ENCODE measurements around the gene EDARADD.
"Not testable (repeated sequence)": the region's sequence is repeated elsewhere in the genome, so short reads cannot be mapped to it uniquely, and the experiment has no call there.

EDARADD gene

DNA sequence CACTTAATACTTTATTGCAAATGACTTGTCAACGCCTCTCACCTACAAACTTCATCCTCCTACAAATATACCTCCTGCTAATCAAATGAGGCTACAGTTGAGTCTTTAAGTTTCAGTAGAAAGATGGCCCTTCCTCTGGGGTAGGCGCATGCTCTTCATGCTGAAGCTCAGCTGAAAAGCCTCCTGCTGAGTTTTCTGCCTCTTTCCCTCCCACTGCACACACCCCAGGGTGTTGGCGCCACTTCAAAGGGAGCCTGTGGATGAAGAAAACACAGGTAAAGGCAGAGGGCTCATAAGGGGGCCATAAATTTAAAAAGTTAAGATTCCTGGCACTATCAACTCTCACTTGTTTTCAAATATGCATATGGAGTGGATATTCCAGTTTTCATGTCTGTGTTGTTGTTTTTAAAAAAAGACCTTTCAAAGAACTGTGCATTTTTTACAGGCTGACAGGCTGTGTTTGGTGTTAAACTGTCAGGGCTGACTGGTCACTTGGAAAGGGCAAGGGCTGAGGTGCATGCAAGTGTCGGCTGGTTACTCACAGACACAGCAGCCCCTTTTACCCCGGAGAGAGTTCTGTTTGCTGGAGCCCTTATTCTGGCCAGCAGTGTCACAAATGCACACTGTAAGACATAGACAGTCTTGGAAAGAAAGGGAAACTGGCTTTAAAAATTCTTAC, 86.8 kb downstream of the EDARADD start:
- no peak overlapping the region for H3K4ac ChIP-seq (ENCODE audit: low read depth in 1 of 2, low read length in 2 of 2)
- no peak overlapping the region for H3K14ac ChIP-seq (ENCODE audit: low read length in 2 of 2)
- H3K23ac ChIP-seq (ENCODE audit: low read length in 2 of 2): no peak overlapping the region
- no peak overlapping the region for H3K18ac ChIP-seq (ENCODE audit: low read depth in 1 of 2, low read length in 2 of 2)
- no peaks in the 10 kb centered on the region for H3K9me3 ChIP-seq (ENCODE audit: control insufficient read depth, low read length)
- no peak overlapping the region for H3K4me2 ChIP-seq (ENCODE audit: low read length, poor library complexity, severe bottlenecking)
- H3K9ac ChIP-seq (ENCODE audit: low read length): no peak overlapping the region
- peaks cover 3% of the 10 kb centered on the region for H3K4me1 ChIP-seq (ENCODE audit: control insufficient read depth, insufficient read depth, low read depth, low read length)
- no peak overlapping the region for H4K91ac ChIP-seq (ENCODE audit: low read length)
- no peak overlapping the region for H3K4me3 ChIP-seq (ENCODE audit: insufficient read depth in 1 of 2, low read depth in 1 of 2, low read length in 2 of 2)
- no peak overlapping the region for H3K27ac ChIP-seq (ENCODE audit: low read length, poor library complexity, severe bottlenecking)
- no peak overlapping the region for H2AFZ ChIP-seq (ENCODE audit: low read depth, low read length)
- WGBS: 80% methylated on average over 3 of the region's 5 CpGs
- H4K8ac ChIP-seq (ENCODE audit: low read length): no peak overlapping the region
- H3K36me3 ChIP-seq (ENCODE audit: control insufficient read depth in 1 of 2, insufficient read depth in 2 of 2, low read depth in 1 of 2, low read length in 2 of 2): no peaks in the 10 kb centered on the region
- H3K27me3 ChIP-seq (ENCODE audit: control insufficient read depth in 1 of 2, insufficient read depth in 1 of 2, low read length in 2 of 2): peaks cover 0 to 3% of the 10 kb centered on the region in 2 experiments
- no peaks in the 10 kb centered on the region for H3K79me1 ChIP-seq (replicated peaks; ENCODE audit: low read length, poor library complexity, severe bottlenecking)
- H2BK12ac ChIP-seq (ENCODE audit: low read length in 2 of 2): no peak overlapping the region
- DNase-seq: no peak
- H2BK15ac ChIP-seq (ENCODE audit: low read depth, poor library complexity, severe bottlenecking): no peak overlapping the region
- H2AK5ac ChIP-seq (ENCODE audit: low read length, severe bottlenecking): no peak overlapping the region
- no peak overlapping the region for H2BK120ac ChIP-seq (ENCODE audit: low read depth, low read length)
- no peak overlapping the region for H2BK5ac ChIP-seq (ENCODE audit: low read depth, low read length, poor library complexity, severe bottlenecking)

DNA sequence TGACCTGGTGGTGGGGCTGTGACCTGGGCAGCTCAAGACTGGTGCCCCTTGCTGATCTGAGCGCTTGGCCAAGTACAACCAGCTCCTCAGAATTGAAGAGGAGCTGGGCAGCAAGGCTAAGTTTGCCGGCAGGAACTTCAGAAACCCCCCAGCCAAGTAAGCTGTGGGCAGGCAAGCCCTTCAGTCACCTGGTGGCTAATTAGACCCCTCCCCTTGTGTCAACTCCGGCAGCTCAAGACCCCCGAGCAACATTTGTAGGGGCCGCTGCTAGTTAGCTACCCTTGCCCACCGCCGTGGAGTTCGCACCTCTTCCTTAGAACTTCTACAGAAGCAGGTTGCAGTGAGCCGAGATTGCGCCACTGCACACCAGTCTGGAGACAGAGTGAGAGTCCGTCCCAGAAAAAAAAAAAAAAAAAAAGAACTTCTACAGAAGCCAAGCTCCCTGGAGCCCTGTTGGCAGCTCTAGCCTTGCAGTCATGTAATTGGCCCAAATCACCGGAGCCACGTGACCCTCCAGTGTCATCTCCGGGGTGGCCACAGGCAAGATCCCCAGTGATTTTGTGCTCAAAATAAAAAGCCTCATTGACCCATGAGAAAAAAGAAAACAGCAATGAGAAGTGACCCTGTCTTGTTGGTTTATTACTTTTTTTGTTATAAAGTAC, 90.4 kb downstream of the EDARADD start:
- Histone ChIP-seq H3K14ac (ENCODE audit: low read length in 2 of 2) (no peak overlapping the region), H3K79me1 (replicated peaks; ENCODE audit: low read length, poor library complexity, severe bottlenecking) (no peaks in the 10 kb centered on the region), H2AFZ (ENCODE audit: low read depth, low read length) (no peak overlapping the region), H2AK5ac (ENCODE audit: low read length, severe bottlenecking) (no peak overlapping the region), H3K4me3 (ENCODE audit: insufficient read depth in 1 of 2, low read depth in 1 of 2, low read length in 2 of 2) (no peak overlapping the region), H3K23ac (ENCODE audit: low read length in 2 of 2) (no peak overlapping the region), H2BK120ac (ENCODE audit: low read depth, low read length) (no peak overlapping the region), H2BK12ac (ENCODE audit: low read length in 2 of 2) (no peak overlapping the region), H2BK5ac (ENCODE audit: low read depth, low read length, poor library complexity, severe bottlenecking) (no peak overlapping the region), H3K4me2 (ENCODE audit: low read length, poor library complexity, severe bottlenecking) (no peak overlapping the region), H3K27ac (ENCODE audit: low read length, poor library complexity, severe bottlenecking) (no peak overlapping the region), H3K9me3 (ENCODE audit: control insufficient read depth, low read length) (no peaks in the 10 kb centered on the region), H3K4me1 (ENCODE audit: control insufficient read depth, insufficient read depth, low read depth, low read length) (peaks cover 3% of the 10 kb centered on the region), H4K8ac (ENCODE audit: low read length) (no peak overlapping the region), H3K4ac (ENCODE audit: low read depth in 1 of 2, low read length in 2 of 2) (no peak overlapping the region), H3K9ac (ENCODE audit: low read length) (no peak overlapping the region), H3K36me3 (ENCODE audit: control insufficient read depth in 1 of 2, insufficient read depth in 2 of 2, low read depth in 1 of 2, low read length in 2 of 2) (no peaks in the 10 kb centered on the region), H2BK15ac (ENCODE audit: low read depth, poor library complexity, severe bottlenecking) (no peak overlapping the region), H3K27me3 (ENCODE audit: control insufficient read depth in 1 of 2, insufficient read depth in 1 of 2, low read length in 2 of 2) (peaks cover 0 to 8% of the 10 kb centered on the region in 2 experiments), H3K18ac (ENCODE audit: low read depth in 1 of 2, low read length in 2 of 2) (no peak overlapping the region), H4K91ac (ENCODE audit: low read length) (no peak overlapping the region)
- no peak for DNase-seq
- 93% methylated on average over 14 of the region's 14 CpGs for WGBS

GRCh38 chr1:236486356-236487002, 92.4 kb downstream of the EDARADD start:
- peaks cover 0 to 12% of the 10 kb centered on the region in 2 experiments for H3K27me3 ChIP-seq (ENCODE audit: control insufficient read depth in 1 of 2, insufficient read depth in 1 of 2, low read length in 2 of 2)
- H2BK12ac ChIP-seq (ENCODE audit: low read length in 2 of 2): no peak overlapping the region
- no peak overlapping the region for H3K27ac ChIP-seq (ENCODE audit: low read length, poor library complexity, severe bottlenecking)
- H2AK5ac ChIP-seq (ENCODE audit: low read length, severe bottlenecking): no peak overlapping the region
- H3K4me1 ChIP-seq (ENCODE audit: control insufficient read depth, insufficient read depth, low read depth, low read length): no peaks in the 10 kb centered on the region
- no peak overlapping the region for H2AFZ ChIP-seq (ENCODE audit: low read depth, low read length)
- no peaks in the 10 kb centered on the region for H3K79me1 ChIP-seq (replicated peaks; ENCODE audit: low read length, poor library complexity, severe bottlenecking)
- H3K9ac ChIP-seq (ENCODE audit: low read length): no peak overlapping the region
- no peak overlapping the region for H2BK120ac ChIP-seq (ENCODE audit: low read depth, low read length)
- DNase-seq: no peak
- no peak overlapping the region for H3K18ac ChIP-seq (ENCODE audit: low read depth in 1 of 2, low read length in 2 of 2)
- no peak overlapping the region for H2BK15ac ChIP-seq (ENCODE audit: low read depth, poor library complexity, severe bottlenecking)
- no peak overlapping the region for H4K8ac ChIP-seq (ENCODE audit: low read length)
- no peaks in the 10 kb centered on the region for H3K9me3 ChIP-seq (ENCODE audit: control insufficient read depth, low read length)
- no peak overlapping the region for H3K4me3 ChIP-seq (ENCODE audit: insufficient read depth in 1 of 2, low read depth in 1 of 2, low read length in 2 of 2)
- WGBS: 90% methylated on average over 3 of the region's 4 CpGs
- H2BK5ac ChIP-seq (ENCODE audit: low read depth, low read length, poor library complexity, severe bottlenecking): no peak overlapping the region
- H4K91ac ChIP-seq (ENCODE audit: low read length): no peak overlapping the region
- no peak overlapping the region for H3K14ac ChIP-seq (ENCODE audit: low read length in 2 of 2)
- H3K23ac ChIP-seq (ENCODE audit: low read length in 2 of 2): no peak overlapping the region
- H3K4me2 ChIP-seq (ENCODE audit: low read length, poor library complexity, severe bottlenecking): no peak overlapping the region
- H3K36me3 ChIP-seq (ENCODE audit: control insufficient read depth in 1 of 2, insufficient read depth in 2 of 2, low read depth in 1 of 2, low read length in 2 of 2): no peaks in the 10 kb centered on the region
- H3K4ac ChIP-seq (ENCODE audit: low read depth in 1 of 2, low read length in 2 of 2): no peak overlapping the region

GRCh38 chr1:236489161-236489560, 95.1 kb downstream of the EDARADD start:
- not testable (repeated sequence) for H3K4me1 ChIP-seq (ENCODE audit: control insufficient read depth, insufficient read depth, low read depth, low read length); H3K79me1 ChIP-seq (replicated peaks; ENCODE audit: low read length, poor library complexity, severe bottlenecking); H2BK12ac ChIP-seq (ENCODE audit: low read length in 2 of 2); H2BK5ac ChIP-seq (ENCODE audit: low read depth, low read length, poor library complexity, severe bottlenecking); H2BK120ac ChIP-seq (ENCODE audit: low read depth, low read length); H3K27ac ChIP-seq (ENCODE audit: low read length, poor library complexity, severe bottlenecking); H3K4me3 ChIP-seq (ENCODE audit: insufficient read depth in 1 of 2, low read depth in 1 of 2, low read length in 2 of 2); H4K91ac ChIP-seq (ENCODE audit: low read length); DNase-seq; H2AFZ ChIP-seq (ENCODE audit: low read depth, low read length); H3K23ac ChIP-seq (ENCODE audit: low read length in 2 of 2); H3K4ac ChIP-seq (ENCODE audit: low read depth in 1 of 2, low read length in 2 of 2); H3K4me2 ChIP-seq (ENCODE audit: low read length, poor library complexity, severe bottlenecking); H3K36me3 ChIP-seq (ENCODE audit: control insufficient read depth in 1 of 2, insufficient read depth in 2 of 2, low read depth in 1 of 2, low read length in 2 of 2); H4K8ac ChIP-seq (ENCODE audit: low read length); H3K14ac ChIP-seq (ENCODE audit: low read length in 2 of 2); H3K9ac ChIP-seq (ENCODE audit: low read length); H3K18ac ChIP-seq (ENCODE audit: low read depth in 1 of 2, low read length in 2 of 2); H2BK15ac ChIP-seq (ENCODE audit: low read depth, poor library complexity, severe bottlenecking); H3K9me3 ChIP-seq (ENCODE audit: control insufficient read depth, low read length); H2AK5ac ChIP-seq (ENCODE audit: low read length, severe bottlenecking)
- peaks cover 0 to 14% of the 10 kb centered on the region in 2 experiments for H3K27me3 ChIP-seq (ENCODE audit: control insufficient read depth in 1 of 2, insufficient read depth in 1 of 2, low read length in 2 of 2)
- no CpG with 5 or more reads among the region's 3 CpGs for WGBS
